A549 (cell line): ENCODE results near the gene CELF5.

ENCODE experiments used
- CEBPB ChIP-seq, 2 experiments: fragments of >200 bp in 1 of 2; sonication (Bioruptor Twin) in 1 of 2; formaldehyde crosslinking in 1 of 2; IDR thresholded peaks; 2 replicates each; pipeline ENCODE4 v1.6.1; 2012 to 2016
- EP300 ChIP-seq, 2 experiments: fragments of >200 bp; sonication (Bioruptor Twin); formaldehyde crosslinking; IDR thresholded peaks; 2 replicates in 1 of 2; 3 replicates in 1 of 2; pipeline ENCODE4 v1.6.1; 2016 to 2017
- KDM1A ChIP-seq: fragments of 200-600 bp; sonication (generic); IDR thresholded peaks from 2 replicates; pipeline ENCODE4 v1.6.1; 2016; ENCODE audit warnings: low read depth, mild to moderate bottlenecking
- MAFK ChIP-seq: fragments of 450-650 bp; IDR thresholded peaks from 2 replicates; pipeline ENCODE4 v1.6.1; 2014; ENCODE audit not compliant: partially characterized antibody
- PHF8 ChIP-seq: fragments of 200-600 bp; sonication (generic); IDR thresholded peaks from 2 replicates; pipeline ENCODE4 v1.6.1; 2016; ENCODE audit warnings: low read depth, mild to moderate bottlenecking, antibody characterized with exemption, moderate library complexity, borderline replicate concordance
- RAD21 ChIP-seq, 2 experiments: fragments of >200 bp in 1 of 2; sonication (Bioruptor Twin) in 1 of 2; formaldehyde crosslinking in 1 of 2; IDR thresholded peaks in 1 of 2; conservative IDR thresholded peaks in 1 of 2; 2 replicates in 1 of 2; 3 replicates in 1 of 2; pipeline ENCODE4 v1.6.1; 2012 to 2018; ENCODE audit warnings: inconsistent platforms in 1 of 2
- RCOR1 ChIP-seq: fragments of 150-350 bp; IDR thresholded peaks from 2 replicates; pipeline ENCODE4 v1.6.1; 2014; ENCODE audit warnings: antibody characterized with exemption, low read length, low read depth
- REST ChIP-seq: fragments of 200-600 bp; sonication (generic); IDR thresholded peaks from 2 replicates; pipeline ENCODE4 v1.6.1; 2016; ENCODE audit warnings: antibody characterized with exemption, mild to moderate bottlenecking, moderate library complexity
- RFX5 ChIP-seq: fragments of 450-650 bp; IDR thresholded peaks from 2 replicates; pipeline ENCODE4 v1.7.1; 2014; ENCODE audit warnings: antibody characterized with exemption, mild to moderate bottlenecking, moderate library complexity
- ZNF302 ChIP-seq: fragments of 250-450 bp; sonication (Bioruptor Pico); IDR thresholded peaks from 2 replicates; pipeline ENCODE4 v1.9.0; 2021; ENCODE audit warnings: inconsistent platforms, mild to moderate bottlenecking, moderate library complexity
- TF ChIP-seq, protein P1 (sequence below): fragments of >200 bp; sonication (Bioruptor Twin); formaldehyde crosslinking; IDR thresholded peaks from 3 replicates; pipeline ENCODE4 v1.5.1; 2016
- TF ChIP-seq, protein P2 (sequence below): IDR thresholded peaks from 2 replicates; pipeline ENCODE4 v1.6.1; 2012
- TF ChIP-seq, protein P3 (sequence below): fragments of 450-650 bp; IDR thresholded peaks from 2 replicates; pipeline ENCODE4 v1.6.1; 2014; ENCODE audit warnings: antibody characterized with exemption

DNA sequence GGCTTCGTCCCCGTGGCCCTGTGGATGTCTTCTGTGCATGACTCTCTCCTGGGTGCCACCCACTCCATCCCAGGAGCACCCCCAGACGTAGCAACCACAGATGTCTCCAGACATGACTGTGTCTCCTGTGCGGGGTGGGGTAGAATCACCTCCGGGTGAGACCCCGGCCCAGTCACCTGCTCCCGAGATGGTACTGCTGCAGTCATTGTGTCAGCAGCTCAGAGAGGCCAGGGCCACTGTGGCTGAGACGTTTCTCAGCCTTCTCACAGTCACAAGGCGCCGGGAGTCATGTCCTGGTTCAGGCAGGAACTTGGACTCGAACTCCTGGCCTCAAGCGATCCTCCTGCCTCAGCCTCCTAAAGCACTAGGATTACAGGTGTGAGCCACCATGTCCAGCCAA is 22.1 kb upstream of the CELF5 start:
- TF ChIP-seq RCOR1 (no peak), MAFK (no peak), RAD21 (conservative IDR thresholded peaks at IDR 0.05 in 1 of 2, IDR thresholded peaks at IDR 0.05 in 1 of 2) (no peak), CEBPB (IDR thresholded peaks at IDR 0.05) (no peak), RFX5 (no peak), REST (no peak), PHF8 (no peak), KDM1A (no peak), ZNF302 (CRISPR knock-in tag) (no peak), EP300 (IDR thresholded peaks at IDR 0.05) (no peak)
- TF ChIP-seq, protein P1, sequence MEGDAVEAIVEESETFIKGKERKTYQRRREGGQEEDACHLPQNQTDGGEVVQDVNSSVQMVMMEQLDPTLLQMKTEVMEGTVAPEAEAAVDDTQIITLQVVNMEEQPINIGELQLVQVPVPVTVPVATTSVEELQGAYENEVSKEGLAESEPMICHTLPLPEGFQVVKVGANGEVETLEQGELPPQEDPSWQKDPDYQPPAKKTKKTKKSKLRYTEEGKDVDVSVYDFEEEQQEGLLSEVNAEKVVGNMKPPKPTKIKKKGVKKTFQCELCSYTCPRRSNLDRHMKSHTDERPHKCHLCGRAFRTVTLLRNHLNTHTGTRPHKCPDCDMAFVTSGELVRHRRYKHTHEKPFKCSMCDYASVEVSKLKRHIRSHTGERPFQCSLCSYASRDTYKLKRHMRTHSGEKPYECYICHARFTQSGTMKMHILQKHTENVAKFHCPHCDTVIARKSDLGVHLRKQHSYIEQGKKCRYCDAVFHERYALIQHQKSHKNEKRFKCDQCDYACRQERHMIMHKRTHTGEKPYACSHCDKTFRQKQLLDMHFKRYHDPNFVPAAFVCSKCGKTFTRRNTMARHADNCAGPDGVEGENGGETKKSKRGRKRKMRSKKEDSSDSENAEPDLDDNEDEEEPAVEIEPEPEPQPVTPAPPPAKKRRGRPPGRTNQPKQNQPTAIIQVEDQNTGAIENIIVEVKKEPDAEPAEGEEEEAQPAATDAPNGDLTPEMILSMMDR, result no peak
- TF ChIP-seq, protein P2, sequence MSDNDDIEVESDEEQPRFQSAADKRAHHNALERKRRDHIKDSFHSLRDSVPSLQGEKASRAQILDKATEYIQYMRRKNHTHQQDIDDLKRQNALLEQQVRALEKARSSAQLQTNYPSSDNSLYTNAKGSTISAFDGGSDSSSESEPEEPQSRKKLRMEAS, result no peak
- TF ChIP-seq, protein P3, sequence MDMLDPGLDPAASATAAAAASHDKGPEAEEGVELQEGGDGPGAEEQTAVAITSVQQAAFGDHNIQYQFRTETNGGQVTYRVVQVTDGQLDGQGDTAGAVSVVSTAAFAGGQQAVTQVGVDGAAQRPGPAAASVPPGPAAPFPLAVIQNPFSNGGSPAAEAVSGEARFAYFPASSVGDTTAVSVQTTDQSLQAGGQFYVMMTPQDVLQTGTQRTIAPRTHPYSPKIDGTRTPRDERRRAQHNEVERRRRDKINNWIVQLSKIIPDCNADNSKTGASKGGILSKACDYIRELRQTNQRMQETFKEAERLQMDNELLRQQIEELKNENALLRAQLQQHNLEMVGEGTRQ, result no peak
